Fibroblast of villous mesenchyme (primary cell): Measurements from ENCODE around the gene USP7. TPM values are rescaled to one million over a fixed set of nuclear protein-coding genes. Genes with fewer than 3 reads are reported as not detected.

Source experiments
- DNase-seq: peaks from one replicate; pipeline ENCODE4 v3.0.0-alpha.2; 2010; ENCODE audit warnings: low read depth
- H3K4me3 ChIP-seq: 2 replicates; pipeline ENCODE4 v1.5.1; 2011; ENCODE audit warnings: low read depth, mild to moderate bottlenecking, low read length
- CTCF ChIP-seq: IDR thresholded peaks from 2 replicates; pipeline ENCODE4 v1.5.1; 2012; ENCODE audit warnings: low read depth, mild to moderate bottlenecking, low read length; ENCODE audit not compliant: insufficient read depth
- total RNA-seq: library from RNA; depleted of rRNA; stranded (reverse); fragments of >200 nt; gene quantifications from 2 replicates; pipeline ENCODE4 v1.2.3, GENCODE V29; 2012

USP7 gene
- total RNA-seq, 1 donor, result 54.4 TPM

GRCh38 chr16:8946544-8946943, 17.2 kb downstream of the USP7 start:
- H3K4me3 ChIP-seq, result no peak overlapping the region
- no peak for TF ChIP-seq CTCF
- DNase-seq, result no peak

GRCh38 chr16:8945626-8946296, 17.9 kb downstream of the USP7 start:
- H3K4me3 ChIP-seq, result no peak overlapping the region
- DNase-seq, result no peak
- no peak for TF ChIP-seq CTCF

GRCh38 chr16:8943966-8944759, 19.5 kb downstream of the USP7 start:
- H3K4me3 ChIP-seq, result no peak overlapping the region
- no peak for DNase-seq
- TF ChIP-seq CTCF, result no peak

- DNase-seq, result no peak
- H3K4me3 ChIP-seq, result no peak overlapping the region
- TF ChIP-seq CTCF, result no peak
These were observed 20.5 kb downstream of the USP7 start for GRCh38 chr16:8943001-8943763.

GRCh38 chr16:8941718-8942344, 21.9 kb downstream of the USP7 start:
- no peak for DNase-seq
- TF ChIP-seq CTCF, result no peak
- no peak overlapping the region for H3K4me3 ChIP-seq

- H3K4me3 ChIP-seq, result no peak overlapping the region
- DNase-seq, result no peak
- TF ChIP-seq CTCF, result no peak
These were observed 25.9 kb downstream of the USP7 start for GRCh38 chr16:8937803-8938202.
